Loucy (cell line): ENCODE measurements around the gene ACP7.

Experiments
- H2AFZ ChIP-seq: fragments of 200-600 bp; sonication (generic); 2 replicates; pipeline ENCODE4 v1.6.0; 2016; ENCODE audit warnings: antibody characterized with exemption, mild to moderate bottlenecking, low read length, moderate library complexity
- H3F3A ChIP-seq: fragments of 200-600 bp; 2 replicates; pipeline ENCODE4 v1.6.0; 2016; ENCODE audit warnings: antibody characterized with exemption, low read depth, mild to moderate bottlenecking
- H3K27me3 ChIP-seq: fragments of 200-600 bp; sonication (generic); 2 replicates; pipeline ENCODE4 v1.6.1; 2014; ENCODE audit warnings: low read length, mild to moderate bottlenecking; ENCODE audit not compliant: insufficient read depth, poor library complexity, severe bottlenecking
- H3K36me3 ChIP-seq: fragments of 200-600 bp; sonication (generic); 2 replicates; pipeline ENCODE4 v1.6.1; 2016; ENCODE audit warnings: low read length; ENCODE audit not compliant: insufficient read depth
- H3K4me1 ChIP-seq: fragments of 200-600 bp; sonication (generic); 2 replicates; pipeline ENCODE4 v1.5.1; 2014; ENCODE audit warnings: low read length, mild to moderate bottlenecking; ENCODE audit not compliant: insufficient read depth, poor library complexity, severe bottlenecking
- H3K4me2 ChIP-seq: fragments of 200-600 bp; sonication (generic); 2 replicates; pipeline ENCODE4 v1.6.0; 2014; ENCODE audit warnings: antibody characterized with exemption, low read length, low read depth, mild to moderate bottlenecking; ENCODE audit not compliant: poor library complexity, severe bottlenecking
- H3K4me3 ChIP-seq: fragments of 200-600 bp; sonication (generic); 2 replicates; pipeline ENCODE4 v1.5.1; 2014; ENCODE audit warnings: low read length, mild to moderate bottlenecking, mixed read lengths; ENCODE audit not compliant: poor library complexity, severe bottlenecking
- H3K79me2 ChIP-seq: fragments of 200-600 bp; sonication (generic); 2 replicates; pipeline ENCODE4 v1.6.1; 2014; ENCODE audit warnings: low read length; ENCODE audit not compliant: insufficient read depth
- H3K9ac ChIP-seq: fragments of 200-600 bp; sonication (generic); 2 replicates; pipeline ENCODE4 v1.6.0; 2014; ENCODE audit warnings: mild to moderate bottlenecking, low read depth, low read length, moderate library complexity; ENCODE audit not compliant: poor library complexity, severe bottlenecking
- H3K9me2 ChIP-seq: fragments of 200-600 bp; sonication (generic); replicated peaks from 2 replicates; pipeline ENCODE4 v1.6.1; 2016; ENCODE audit warnings: low read depth, low read length, mixed read lengths
- H3K9me3 ChIP-seq: fragments of 200-600 bp; sonication (generic); 2 replicates; pipeline ENCODE4 v1.6.1; 2014; ENCODE audit warnings: mild to moderate bottlenecking, antibody characterized with exemption, low read length, low read depth; ENCODE audit not compliant: insufficient read depth
- H4K20me1 ChIP-seq: fragments of 200-600 bp; sonication (generic); 2 replicates; pipeline ENCODE4 v1.6.0; 2014; ENCODE audit warnings: antibody characterized with exemption, low read length, mild to moderate bottlenecking; ENCODE audit not compliant: insufficient read depth, poor library complexity, severe bottlenecking
- EZH2phosphoT487 ChIP-seq: fragments of 200-600 bp; IDR thresholded peaks from 2 replicates; pipeline ENCODE4 v1.6.1; 2018; ENCODE audit warnings: antibody characterized with exemption, mild to moderate bottlenecking, moderate library complexity, borderline replicate concordance
- TF ChIP-seq, protein P1 (sequence below): fragments of 200-600 bp; sonication (generic); conservative IDR thresholded peaks from 2 replicates; pipeline ENCODE4 v1.5.1; 2014; ENCODE audit warnings: mild to moderate bottlenecking, antibody characterized with exemption, low read length

ACP7 gene

DNA sequence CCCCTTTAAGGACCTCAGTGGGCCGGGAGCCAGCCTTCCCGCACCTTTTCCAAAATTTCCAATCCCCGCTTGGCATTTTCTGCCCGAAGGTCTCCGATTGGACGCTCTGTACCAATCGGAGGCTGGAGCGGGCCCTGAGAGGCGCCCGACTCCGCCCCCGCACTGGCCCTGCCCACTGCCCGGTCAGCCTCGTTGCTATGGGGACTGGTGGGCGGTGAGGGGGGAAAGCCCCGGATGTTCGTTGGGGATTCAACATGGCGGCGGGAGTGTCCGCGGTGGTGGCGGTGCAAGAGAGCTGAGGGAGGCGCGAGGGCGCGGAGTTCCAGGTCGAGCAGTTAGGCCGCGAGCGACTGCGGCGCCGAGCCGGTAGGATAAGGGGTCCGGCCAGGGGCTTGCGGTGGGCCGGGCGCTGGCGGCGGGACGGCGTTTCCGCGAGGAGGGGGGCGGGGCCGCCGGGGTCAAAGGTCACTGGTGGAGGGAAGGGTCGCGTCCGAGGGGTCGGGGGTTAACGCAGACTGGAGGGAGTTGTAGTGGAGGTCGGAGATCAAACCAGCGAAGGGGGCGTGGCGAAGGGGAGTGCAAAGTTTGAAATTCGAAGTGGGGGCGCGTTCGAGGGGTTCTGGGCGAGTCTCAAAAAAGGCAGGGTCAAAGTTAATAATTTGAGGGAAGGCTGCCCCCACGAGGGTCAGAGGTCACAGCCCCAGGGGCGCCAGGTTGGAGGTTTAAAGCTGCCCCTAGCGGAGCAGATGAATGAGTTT lies 41.6 kb downstream of the ACP7 start, which contains the start of gene PAK4:
TSS of gene PAK4 (plus strand) at position 233 of the 758 bp plus-strand sequence. CDS start 43,768 bp downstream, outside the sequence.
- Histone ChIP-seq H3K4me1 (peaks cover 32% of the 10 kb centered on the region), H3F3A (no peaks in the 10 kb centered on the region), H4K20me1 (peaks cover 27% of the 10 kb centered on the region), H3K9me2 (no peaks in the 10 kb centered on the region), H3K9ac (peak within 1 kb of the TSS; percentile 94), H3K4me3 (peak within 1 kb of the TSS; percentile 94), H3K79me2 (peaks cover 49% of the 10 kb centered on the region), H3K4me2 (peak within 1 kb of the TSS; percentile 94), H3K9me3 (no peaks in the 10 kb centered on the region), H3K36me3 (no peaks in the 10 kb centered on the region), H3K27me3 (no peaks in the 10 kb centered on the region), H2AFZ (peak within 1 kb of the TSS; percentile 85)
- TF ChIP-seq, protein P1, sequence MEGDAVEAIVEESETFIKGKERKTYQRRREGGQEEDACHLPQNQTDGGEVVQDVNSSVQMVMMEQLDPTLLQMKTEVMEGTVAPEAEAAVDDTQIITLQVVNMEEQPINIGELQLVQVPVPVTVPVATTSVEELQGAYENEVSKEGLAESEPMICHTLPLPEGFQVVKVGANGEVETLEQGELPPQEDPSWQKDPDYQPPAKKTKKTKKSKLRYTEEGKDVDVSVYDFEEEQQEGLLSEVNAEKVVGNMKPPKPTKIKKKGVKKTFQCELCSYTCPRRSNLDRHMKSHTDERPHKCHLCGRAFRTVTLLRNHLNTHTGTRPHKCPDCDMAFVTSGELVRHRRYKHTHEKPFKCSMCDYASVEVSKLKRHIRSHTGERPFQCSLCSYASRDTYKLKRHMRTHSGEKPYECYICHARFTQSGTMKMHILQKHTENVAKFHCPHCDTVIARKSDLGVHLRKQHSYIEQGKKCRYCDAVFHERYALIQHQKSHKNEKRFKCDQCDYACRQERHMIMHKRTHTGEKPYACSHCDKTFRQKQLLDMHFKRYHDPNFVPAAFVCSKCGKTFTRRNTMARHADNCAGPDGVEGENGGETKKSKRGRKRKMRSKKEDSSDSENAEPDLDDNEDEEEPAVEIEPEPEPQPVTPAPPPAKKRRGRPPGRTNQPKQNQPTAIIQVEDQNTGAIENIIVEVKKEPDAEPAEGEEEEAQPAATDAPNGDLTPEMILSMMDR, result no peak

DNA sequence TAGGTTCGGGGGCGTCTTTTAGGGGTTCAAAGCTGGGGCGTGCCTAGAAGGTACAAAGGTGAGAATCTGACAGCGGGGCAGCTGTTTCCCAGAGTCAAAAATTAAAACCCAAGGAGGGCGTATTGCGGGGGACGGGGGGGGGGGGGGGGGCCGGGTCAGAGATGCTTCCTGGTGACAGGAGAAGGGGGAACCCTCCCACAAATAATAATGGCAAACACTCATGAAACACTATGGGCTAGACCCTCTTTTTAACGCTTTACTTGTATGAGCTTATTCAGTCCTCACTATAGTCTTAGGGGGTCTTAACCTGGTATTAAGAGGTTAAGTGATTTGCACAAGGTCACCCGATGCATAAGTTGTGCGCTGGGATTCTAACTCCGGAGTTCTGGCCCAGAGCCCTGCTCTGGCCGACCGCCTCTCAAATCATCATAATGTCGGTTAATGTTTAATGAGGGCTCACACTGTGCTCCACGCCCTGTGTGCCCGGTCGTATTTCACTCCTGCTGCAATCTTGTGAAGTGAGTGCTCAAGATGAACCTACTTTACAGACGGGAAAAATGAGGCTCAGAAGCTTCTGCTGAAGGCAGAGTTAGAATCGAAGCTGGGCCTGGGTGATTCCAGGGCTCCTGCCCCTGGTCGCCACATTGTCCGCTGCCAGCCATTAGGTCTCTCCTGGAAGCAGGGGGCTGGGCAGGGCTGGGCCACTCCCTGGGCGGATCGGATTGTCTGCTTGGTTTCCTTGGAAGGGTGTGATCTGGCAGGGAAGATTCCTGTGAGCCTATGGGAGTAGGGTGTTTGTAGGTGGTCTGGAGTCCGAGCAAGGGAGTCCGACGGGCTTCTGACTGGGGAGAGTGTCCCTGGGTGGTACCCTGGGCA lies 42.4 kb downstream of the ACP7 start:
- Histone ChIP-seq H3K4me2 (peak overlapping the region; percentile 94), H3K9me2 (no peaks in the 10 kb centered on the region), H2AFZ (peak overlapping the region; percentile 85; the same call in 1 of the 2 replicates), H3K4me3 (peak overlapping the region; percentile 94), H3K9me3 (no peaks in the 10 kb centered on the region), H3K9ac (peak overlapping the region; percentile 94), H4K20me1 (peaks cover 30% of the 10 kb centered on the region), H3F3A (no peaks in the 10 kb centered on the region), H3K36me3 (no peaks in the 10 kb centered on the region), H3K27me3 (no peaks in the 10 kb centered on the region), H3K79me2 (peaks cover 57% of the 10 kb centered on the region), H3K4me1 (peaks cover 40% of the 10 kb centered on the region)
- TF ChIP-seq, protein P1, result no peak
- TF ChIP-seq EZH2phosphoT487, result no peak

DNA sequence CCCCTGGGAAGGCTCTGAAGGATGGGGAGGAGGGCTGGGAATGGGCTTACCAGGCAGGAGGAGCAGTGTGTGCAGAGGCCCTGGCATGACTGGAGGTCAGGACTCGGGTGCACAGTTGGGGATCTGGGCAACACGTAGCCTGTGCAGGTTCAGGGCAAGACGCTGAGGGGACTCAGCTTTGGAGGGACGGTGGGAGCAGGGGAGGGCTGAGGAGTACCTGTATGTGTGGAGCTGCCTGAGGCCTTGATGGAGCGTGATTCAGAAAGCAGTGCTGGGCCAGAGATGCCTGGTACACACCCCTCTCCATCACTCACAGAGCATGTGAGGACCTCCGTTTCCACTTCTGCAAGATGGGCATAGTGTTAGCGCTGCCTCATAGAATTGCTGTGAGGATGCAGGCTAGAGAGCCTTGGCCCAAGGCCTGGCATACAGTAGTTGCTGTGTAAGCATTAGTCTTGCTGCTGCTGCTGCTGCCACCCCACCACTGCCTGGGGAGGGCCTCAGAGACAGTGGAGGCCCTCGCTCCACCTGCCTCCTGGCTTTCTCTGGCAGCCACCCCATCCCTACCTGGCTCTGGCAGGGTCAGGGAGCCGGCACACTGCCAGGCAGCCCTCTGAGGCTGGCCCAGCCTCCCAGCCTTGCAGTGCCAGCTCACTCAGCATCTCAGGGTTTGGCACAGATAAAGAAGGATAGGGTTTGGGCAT lies 43.8 kb downstream of the ACP7 start:
- Histone ChIP-seq H3K79me2 (peaks cover 71% of the 10 kb centered on the region), H3K4me2 (peak overlapping the region; percentile 94), H4K20me1 (peaks cover 33% of the 10 kb centered on the region), H3K4me3 (peak overlapping the region; percentile 94), H3K4me1 (peaks cover 40% of the 10 kb centered on the region), H3K36me3 (no peaks in the 10 kb centered on the region), H3K9me3 (no peaks in the 10 kb centered on the region), H3K9me2 (no peaks in the 10 kb centered on the region), H3K9ac (peak overlapping the region; percentile 94), H3K27me3 (no peaks in the 10 kb centered on the region), H3F3A (no peaks in the 10 kb centered on the region), H2AFZ (no peak overlapping the region)
- TF ChIP-seq, protein P1, result no peak
- no peak for TF ChIP-seq EZH2phosphoT487
